ENCODE data around the gene ZCCHC24. TPM values are rescaled to one million over a fixed set of nuclear protein-coding genes. Genes with fewer than 3 reads are reported as not detected.

ZCCHC24 gene
- total and polyA plus RNA-seq, 4 donors, result 7.8 to 23.9 (median 14.8) TPM

- Histone ChIP-seq H3K9me3 (ENCODE audit: control insufficient read depth in 4 of 4, low read length in 3 of 4) (no peaks in the 10 kb centered on the region), H3K36me3 (ENCODE audit: control insufficient read depth in 4 of 4, insufficient read depth in 3 of 4, low read depth in 1 of 4, low read length in 3 of 4) (peaks cover 26 to 60% (median 52%) of the 10 kb centered on the region in 4 donors), H3K4me1 (ENCODE audit: control insufficient read depth in 4 of 4, insufficient read depth in 4 of 4, low read length in 3 of 4) (peaks cover 16 to 36% (median 23%) of the 10 kb centered on the region in 4 donors), H3K27me3 (ENCODE audit: control insufficient read depth in 4 of 4, insufficient read depth in 4 of 4, low read length in 3 of 4) (no peaks in the 10 kb centered on the region), H3K4me3 (ENCODE audit: low read depth in 1 of 3, low read length in 3 of 3) (no peak overlapping the region), H3K9ac (ENCODE audit: low read depth in 1 of 2, low read length in 2 of 2) (no peak overlapping the region), H3K27ac (ENCODE audit: low read depth in 1 of 2, low read length in 2 of 2) (no peak overlapping the region)
- no peak for TF ChIP-seq RAD21 (IDR thresholded peaks at IDR 0.05)
- TF ChIP-seq TAF1 (conservative IDR thresholded peaks at IDR 0.05), result no peak
- no peak for TF ChIP-seq JUND (IDR thresholded peaks at IDR 0.05)
- no peak for TF ChIP-seq GABPA (IDR thresholded peaks at IDR 0.05 in 1 of 2, conservative IDR thresholded peaks at IDR 0.05 in 1 of 2)
- TF ChIP-seq, protein P1, sequence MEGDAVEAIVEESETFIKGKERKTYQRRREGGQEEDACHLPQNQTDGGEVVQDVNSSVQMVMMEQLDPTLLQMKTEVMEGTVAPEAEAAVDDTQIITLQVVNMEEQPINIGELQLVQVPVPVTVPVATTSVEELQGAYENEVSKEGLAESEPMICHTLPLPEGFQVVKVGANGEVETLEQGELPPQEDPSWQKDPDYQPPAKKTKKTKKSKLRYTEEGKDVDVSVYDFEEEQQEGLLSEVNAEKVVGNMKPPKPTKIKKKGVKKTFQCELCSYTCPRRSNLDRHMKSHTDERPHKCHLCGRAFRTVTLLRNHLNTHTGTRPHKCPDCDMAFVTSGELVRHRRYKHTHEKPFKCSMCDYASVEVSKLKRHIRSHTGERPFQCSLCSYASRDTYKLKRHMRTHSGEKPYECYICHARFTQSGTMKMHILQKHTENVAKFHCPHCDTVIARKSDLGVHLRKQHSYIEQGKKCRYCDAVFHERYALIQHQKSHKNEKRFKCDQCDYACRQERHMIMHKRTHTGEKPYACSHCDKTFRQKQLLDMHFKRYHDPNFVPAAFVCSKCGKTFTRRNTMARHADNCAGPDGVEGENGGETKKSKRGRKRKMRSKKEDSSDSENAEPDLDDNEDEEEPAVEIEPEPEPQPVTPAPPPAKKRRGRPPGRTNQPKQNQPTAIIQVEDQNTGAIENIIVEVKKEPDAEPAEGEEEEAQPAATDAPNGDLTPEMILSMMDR (IDR thresholded peaks at IDR 0.05; ENCODE audit: low read depth, low read length, missing input control), result no peak
- TF ChIP-seq YY1 (IDR thresholded peaks at IDR 0.05), result no peak
- TF ChIP-seq HNF4G (IDR thresholded peaks at IDR 0.05), result no peak
- no peak for TF ChIP-seq FOXA2 (IDR thresholded peaks at IDR 0.05)
- no peak for TF ChIP-seq RXRA (IDR thresholded peaks at IDR 0.05)
- no peak for TF ChIP-seq FOXA1 (IDR thresholded peaks at IDR 0.05)
- no peak for TF ChIP-seq SP1 (IDR thresholded peaks at IDR 0.05)
- no peak for TF ChIP-seq EGR1 (IDR thresholded peaks at IDR 0.05; ENCODE audit: low read depth in 2 of 2)
- TF ChIP-seq ATF3 (IDR thresholded peaks at IDR 0.05), result no peak
- no peak for TF ChIP-seq ZBTB33 (IDR thresholded peaks at IDR 0.05)
- DNase-seq (ENCODE audit: low spot score), result peak; percentile 31
- WGBS, result 92% methylated on average over 21 of the region's 21 CpGs
These were observed 94.8 kb downstream of the ZCCHC24 start for GRCh38 chr10:79350407-79351154.

GRCh38 chr10:79349766-79350406 is 95.5 kb downstream of the ZCCHC24 start:
- Histone ChIP-seq H3K4me1 (ENCODE audit: control insufficient read depth in 4 of 4, insufficient read depth in 4 of 4, low read length in 3 of 4) (peaks cover 16 to 43% (median 27%) of the 10 kb centered on the region in 4 donors), H3K9ac (ENCODE audit: low read depth in 1 of 2, low read length in 2 of 2) (no peak overlapping the region), H3K9me3 (ENCODE audit: control insufficient read depth in 4 of 4, low read length in 3 of 4) (no peaks in the 10 kb centered on the region), H3K36me3 (ENCODE audit: control insufficient read depth in 4 of 4, insufficient read depth in 3 of 4, low read depth in 1 of 4, low read length in 3 of 4) (peaks cover 26 to 54% (median 48%) of the 10 kb centered on the region in 4 donors), H3K27me3 (ENCODE audit: control insufficient read depth in 4 of 4, insufficient read depth in 4 of 4, low read length in 3 of 4) (no peaks in the 10 kb centered on the region), H3K27ac (ENCODE audit: low read depth in 1 of 2, low read length in 2 of 2) (no peak overlapping the region), H3K4me3 (ENCODE audit: low read depth in 1 of 3, low read length in 3 of 3) (no peak overlapping the region)
- WGBS, result 83% methylated on average over 6 of the region's 6 CpGs
- peak; percentile 33 for DNase-seq (ENCODE audit: low spot score)
- TF ChIP-seq, protein P2, sequence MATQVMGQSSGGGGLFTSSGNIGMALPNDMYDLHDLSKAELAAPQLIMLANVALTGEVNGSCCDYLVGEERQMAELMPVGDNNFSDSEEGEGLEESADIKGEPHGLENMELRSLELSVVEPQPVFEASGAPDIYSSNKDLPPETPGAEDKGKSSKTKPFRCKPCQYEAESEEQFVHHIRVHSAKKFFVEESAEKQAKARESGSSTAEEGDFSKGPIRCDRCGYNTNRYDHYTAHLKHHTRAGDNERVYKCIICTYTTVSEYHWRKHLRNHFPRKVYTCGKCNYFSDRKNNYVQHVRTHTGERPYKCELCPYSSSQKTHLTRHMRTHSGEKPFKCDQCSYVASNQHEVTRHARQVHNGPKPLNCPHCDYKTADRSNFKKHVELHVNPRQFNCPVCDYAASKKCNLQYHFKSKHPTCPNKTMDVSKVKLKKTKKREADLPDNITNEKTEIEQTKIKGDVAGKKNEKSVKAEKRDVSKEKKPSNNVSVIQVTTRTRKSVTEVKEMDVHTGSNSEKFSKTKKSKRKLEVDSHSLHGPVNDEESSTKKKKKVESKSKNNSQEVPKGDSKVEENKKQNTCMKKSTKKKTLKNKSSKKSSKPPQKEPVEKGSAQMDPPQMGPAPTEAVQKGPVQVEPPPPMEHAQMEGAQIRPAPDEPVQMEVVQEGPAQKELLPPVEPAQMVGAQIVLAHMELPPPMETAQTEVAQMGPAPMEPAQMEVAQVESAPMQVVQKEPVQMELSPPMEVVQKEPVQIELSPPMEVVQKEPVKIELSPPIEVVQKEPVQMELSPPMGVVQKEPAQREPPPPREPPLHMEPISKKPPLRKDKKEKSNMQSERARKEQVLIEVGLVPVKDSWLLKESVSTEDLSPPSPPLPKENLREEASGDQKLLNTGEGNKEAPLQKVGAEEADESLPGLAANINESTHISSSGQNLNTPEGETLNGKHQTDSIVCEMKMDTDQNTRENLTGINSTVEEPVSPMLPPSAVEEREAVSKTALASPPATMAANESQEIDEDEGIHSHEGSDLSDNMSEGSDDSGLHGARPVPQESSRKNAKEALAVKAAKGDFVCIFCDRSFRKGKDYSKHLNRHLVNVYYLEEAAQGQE (IDR thresholded peaks at IDR 0.05), result no peak
- no peak for TF ChIP-seq HNF4G (IDR thresholded peaks at IDR 0.05)
- no peak for TF ChIP-seq NR2F2 (IDR thresholded peaks at IDR 0.05)
- TF ChIP-seq SP1 (IDR thresholded peaks at IDR 0.05), result no peak
- TF ChIP-seq JUND (IDR thresholded peaks at IDR 0.05), result no peak
- TF ChIP-seq RAD21 (IDR thresholded peaks at IDR 0.05), result no peak
- TF ChIP-seq EGR1 (IDR thresholded peaks at IDR 0.05; ENCODE audit: low read depth in 2 of 2), result no peak
- no peak for TF ChIP-seq HNF4A (conservative IDR thresholded peaks at IDR 0.05)
- TF ChIP-seq RXRA (IDR thresholded peaks at IDR 0.05), result no peak
- TF ChIP-seq, protein P3, sequence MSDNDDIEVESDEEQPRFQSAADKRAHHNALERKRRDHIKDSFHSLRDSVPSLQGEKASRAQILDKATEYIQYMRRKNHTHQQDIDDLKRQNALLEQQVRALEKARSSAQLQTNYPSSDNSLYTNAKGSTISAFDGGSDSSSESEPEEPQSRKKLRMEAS (IDR thresholded peaks at IDR 0.05), result no peak
- TF ChIP-seq ATF3 (IDR thresholded peaks at IDR 0.05), result no peak
- TF ChIP-seq GABPA (IDR thresholded peaks at IDR 0.05 in 1 of 2, conservative IDR thresholded peaks at IDR 0.05 in 1 of 2), result no peak
- TF ChIP-seq FOXA2 (IDR thresholded peaks at IDR 0.05), result no peak
- no peak for TF ChIP-seq YY1 (IDR thresholded peaks at IDR 0.05)
- TF ChIP-seq ZBTB33 (IDR thresholded peaks at IDR 0.05), result no peak

All from liver (tissue), 9 donors.